NT2/D1 (cell line): Measurements from ENCODE around the gene MAPK12.

ENCODE experiments used
- YY1 ChIP-seq: IDR thresholded peaks from 2 replicates; pipeline ENCODE4 v1.6.1; 2011; ENCODE audit not compliant: insufficient read length, insufficient read depth
- ZNF274 ChIP-seq: IDR thresholded peaks from 2 replicates; pipeline ENCODE4 v1.6.1; 2011; ENCODE audit warnings: mild to moderate bottlenecking, low read depth, low read length

DNA sequence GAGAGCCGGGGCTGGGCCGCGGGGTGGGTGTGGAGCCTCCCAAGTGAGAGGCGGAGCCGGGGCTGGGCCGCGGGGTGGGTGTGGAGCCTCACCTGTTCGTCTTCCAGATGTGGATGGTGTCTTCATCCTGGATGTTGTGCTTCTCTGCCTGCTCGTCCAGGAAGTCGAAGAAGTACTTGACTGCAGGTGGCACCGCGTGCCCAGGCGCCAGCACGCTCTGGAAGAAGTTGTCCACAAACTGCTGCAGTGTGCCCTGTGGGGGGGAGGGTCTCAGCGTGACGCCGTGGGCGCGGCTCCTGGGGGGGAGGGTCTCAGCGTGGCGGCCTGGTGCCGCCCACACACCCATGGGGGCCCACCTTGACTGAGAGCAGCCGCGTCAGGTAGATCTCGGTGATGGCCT lies 16.3 kb upstream of the MAPK12 start:
- no peak for TF ChIP-seq ZNF274
- no peak for TF ChIP-seq YY1
